BLaER1 treated with 17β-estradiol and CSF1 and Interleukin-3, amounts not matched to agents 10 nM and 100 nM (cell line): ENCODE measurements around the gene FGFR2.
A peak's percentile ranks its signal among the peaks of the same experiment; 100 is the strongest.

Experiments used
- H3K27ac ChIP-seq, 11 experiments: shearing (Covaris generic); formaldehyde crosslinking; 2 replicates each; pipeline ENCODE4 v1.8.1; 2022
- H3K27me3 ChIP-seq, 11 experiments: shearing (Covaris generic); formaldehyde crosslinking; 2 replicates each; pipeline ENCODE4 v1.8.1; 2022
- H3K36me3 ChIP-seq, 11 experiments: shearing (Covaris generic); formaldehyde crosslinking; 2 replicates each; pipeline ENCODE4 v1.8.1; 2022
- H3K4me1 ChIP-seq, 10 experiments: shearing (Covaris generic); formaldehyde crosslinking; 2 replicates each; pipeline ENCODE4 v1.8.1; 2022
- H3K4me2 ChIP-seq, 11 experiments: shearing (Covaris generic); formaldehyde crosslinking; 2 replicates each; pipeline ENCODE4 v1.8.1; 2022
- H3K4me3 ChIP-seq, 10 experiments: shearing (Covaris generic); formaldehyde crosslinking; 2 replicates each; pipeline ENCODE4 v1.8.1; 2022
- H3K9ac ChIP-seq, 11 experiments: shearing (Covaris generic); formaldehyde crosslinking; 2 replicates each; pipeline ENCODE4 v1.8.1; 2022
- H3K9me3 ChIP-seq, 11 experiments: shearing (Covaris generic); formaldehyde crosslinking; replicated peaks in 1 of 11; 2 replicates each; pipeline ENCODE4 v1.8.1; 2022
- H4K20me1 ChIP-seq, 11 experiments: shearing (Covaris generic); formaldehyde crosslinking; 2 replicates each; pipeline ENCODE4 v1.8.1; 2022
- Cebpa-rat ChIP-seq, 11 experiments: shearing (Covaris generic); IDR thresholded peaks; 2 replicates each; pipeline ENCODE4 v1.8.1; 2022

FGFR2 gene

GRCh38 chr10:121509112-121509511 lies 89.1 kb downstream of the FGFR2 start:
- Histone ChIP-seq H3K27me3 (no peaks in the 10 kb centered on the region), H3K27ac (no peak overlapping the region), H4K20me1 (no peaks in the 10 kb centered on the region), H3K9me3 (no peaks in the 10 kb centered on the region), H3K4me3 (no peak overlapping the region), H3K4me2 (no peak overlapping the region), H3K9ac (no peak overlapping the region), H3K4me1 (peaks cover 0 to 5% (median 0%) of the 10 kb centered on the region in 10 experiments; a peak in 1 of 20 replicates), H3K36me3 (no peaks in the 10 kb centered on the region)
- no peak for TF ChIP-seq Cebpa-rat (IDR thresholded peaks at IDR 0.05)

GRCh38 chr10:121503587-121504051 lies 94.6 kb downstream of the FGFR2 start:
- no peak overlapping the region for H3K4me2 ChIP-seq
- H4K20me1 ChIP-seq, result no peaks in the 10 kb centered on the region
- H3K27ac ChIP-seq, result no peak overlapping the region
- H3K9ac ChIP-seq, result no peak overlapping the region
- H3K4me1 ChIP-seq, result no peaks in the 10 kb centered on the region
- H3K9me3 ChIP-seq, result no peaks in the 10 kb centered on the region
- no peak overlapping the region for H3K4me3 ChIP-seq
- no peak for TF ChIP-seq Cebpa-rat (IDR thresholded peaks at IDR 0.05)
- no peaks in the 10 kb centered on the region for H3K36me3 ChIP-seq
- no peaks in the 10 kb centered on the region for H3K27me3 ChIP-seq

- Histone ChIP-seq H3K9me3 (no peaks in the 10 kb centered on the region), H3K4me2 (no peak overlapping the region), H3K27ac (no peak overlapping the region), H4K20me1 (no peaks in the 10 kb centered on the region), H3K36me3 (no peaks in the 10 kb centered on the region), H3K4me3 (no peak overlapping the region), H3K27me3 (no peaks in the 10 kb centered on the region), H3K9ac (no peak overlapping the region), H3K4me1 (peaks cover 0 to 9% (median 0%) of the 10 kb centered on the region in 10 experiments; a peak in 8 of 20 replicates)
- no peak for TF ChIP-seq Cebpa-rat (IDR thresholded peaks at IDR 0.05)
These were observed 96.4 kb downstream of the FGFR2 start for GRCh38 chr10:121501796-121502195.

GRCh38 chr10:121500701-121501332 lies 97.4 kb downstream of the FGFR2 start:
- Histone ChIP-seq H3K9ac (no peak overlapping the region), H3K36me3 (no peaks in the 10 kb centered on the region), H3K27me3 (no peaks in the 10 kb centered on the region), H3K27ac (no peak overlapping the region), H3K4me2 (no peak overlapping the region), H3K4me1 (peaks cover 0 to 9% (median 0%) of the 10 kb centered on the region in 10 experiments; a peak in 8 of 20 replicates), H4K20me1 (no peaks in the 10 kb centered on the region), H3K4me3 (no peak overlapping the region), H3K9me3 (no peaks in the 10 kb centered on the region)
- TF ChIP-seq Cebpa-rat (IDR thresholded peaks at IDR 0.05), result no peak

GRCh38 chr10:121497513-121498470 lies 100.5 kb downstream of the FGFR2 start:
- H3K27me3 ChIP-seq, result no peaks in the 10 kb centered on the region
- H3K36me3 ChIP-seq, result no peaks in the 10 kb centered on the region
- no peak overlapping the region for H3K4me3 ChIP-seq
- H3K4me1 ChIP-seq, result peaks cover 0 to 9% (median 0%) of the 10 kb centered on the region in 10 experiments; a peak in 8 of 20 replicates
- H3K9me3 ChIP-seq, result no peaks in the 10 kb centered on the region
- H3K4me2 ChIP-seq, result peak overlapping the region in 5 of 11 experiments; percentile 13 to 58 (median 36); a peak in 7 of 22 replicates
- H3K9ac ChIP-seq, result no peak overlapping the region
- no peaks in the 10 kb centered on the region for H4K20me1 ChIP-seq
- no peak for TF ChIP-seq Cebpa-rat (IDR thresholded peaks at IDR 0.05)
- no peak overlapping the region for H3K27ac ChIP-seq

- no peak overlapping the region for H3K4me2 ChIP-seq
- H3K27ac ChIP-seq, result no peak overlapping the region
- no peak for TF ChIP-seq Cebpa-rat (IDR thresholded peaks at IDR 0.05)
- no peaks in the 10 kb centered on the region for H3K27me3 ChIP-seq
- no peaks in the 10 kb centered on the region for H3K36me3 ChIP-seq
- no peak overlapping the region for H3K9ac ChIP-seq
- H4K20me1 ChIP-seq, result no peaks in the 10 kb centered on the region
- H3K9me3 ChIP-seq, result no peaks in the 10 kb centered on the region
- H3K4me1 ChIP-seq, result peaks cover 0 to 9% (median 0%) of the 10 kb centered on the region in 10 experiments; a peak in 8 of 20 replicates
- no peak overlapping the region for H3K4me3 ChIP-seq
These were observed 102.5 kb downstream of the FGFR2 start for GRCh38 chr10:121495719-121496118.

- peaks cover 0 to 9% (median 0%) of the 10 kb centered on the region in 10 experiments; a peak in 8 of 20 replicates for H3K4me1 ChIP-seq
- TF ChIP-seq Cebpa-rat (IDR thresholded peaks at IDR 0.05), result no peak
- no peak overlapping the region for H3K27ac ChIP-seq
- H3K9ac ChIP-seq, result no peak overlapping the region
- no peaks in the 10 kb centered on the region for H3K36me3 ChIP-seq
- no peaks in the 10 kb centered on the region for H3K27me3 ChIP-seq
- H3K9me3 ChIP-seq, result no peaks in the 10 kb centered on the region
- no peaks in the 10 kb centered on the region for H4K20me1 ChIP-seq
- H3K4me2 ChIP-seq, result no peak overlapping the region
- no peak overlapping the region for H3K4me3 ChIP-seq
These were observed 103.9 kb downstream of the FGFR2 start for GRCh38 chr10:121494296-121494695.

- no peaks in the 10 kb centered on the region for H4K20me1 ChIP-seq
- no peaks in the 10 kb centered on the region for H3K9me3 ChIP-seq
- H3K27me3 ChIP-seq, result no peaks in the 10 kb centered on the region
- peaks cover 0 to 9% (median 0%) of the 10 kb centered on the region in 10 experiments; a peak in 8 of 20 replicates for H3K4me1 ChIP-seq
- no peak overlapping the region for H3K4me3 ChIP-seq
- no peak overlapping the region for H3K4me2 ChIP-seq
- no peak overlapping the region for H3K9ac ChIP-seq
- no peaks in the 10 kb centered on the region for H3K36me3 ChIP-seq
- no peak overlapping the region for H3K27ac ChIP-seq
- TF ChIP-seq Cebpa-rat (IDR thresholded peaks at IDR 0.05), result no peak
These were observed 104.7 kb downstream of the FGFR2 start for GRCh38 chr10:121493521-121493920.

- Histone ChIP-seq H4K20me1 (no peaks in the 10 kb centered on the region), H3K9me3 (no peaks in the 10 kb centered on the region), H3K4me2 (no peak overlapping the region), H3K27me3 (no peaks in the 10 kb centered on the region), H3K27ac (no peak overlapping the region), H3K4me3 (no peak overlapping the region), H3K36me3 (no peaks in the 10 kb centered on the region), H3K9ac (no peak overlapping the region), H3K4me1 (no peaks in the 10 kb centered on the region)
- TF ChIP-seq Cebpa-rat (IDR thresholded peaks at IDR 0.05), result no peak
These were observed 107.2 kb downstream of the FGFR2 start for GRCh38 chr10:121490871-121491519.
